Measurements from ENCODE around the gene SENP6. TPM values are rescaled to one million over a fixed set of nuclear protein-coding genes. Genes with fewer than 3 reads are reported as not detected.

The SENP6 gene
- total and polyA plus RNA-seq, 9 of the 15 experiments (the other 6 are each of a cell fraction or from before 2014, with no cell fraction given) = 11.1 to 79.4 (median 46.8) TPM

GRCh38 chr6:75563032-75563431, 38.6 kb upstream of the SENP6 start (continued):
- TF ChIP-seq TEAD4 (IDR thresholded peaks at IDR 0.05; ENCODE audit: low read length) (no peak), TEAD4 (CRISPR knock-in tag; IDR thresholded peaks at IDR 0.05; ENCODE audit: borderline replicate concordance) (no peak), ZNF395 (CRISPR knock-in tag; IDR thresholded peaks at IDR 0.05) (no peak), ZNF277 (CRISPR knock-in tag; IDR thresholded peaks at IDR 0.05; ENCODE audit: borderline replicate concordance) (no peak), RAD21 (CRISPR knock-in tag; conservative IDR thresholded peaks at IDR 0.05 in 1 of 2, IDR thresholded peaks at IDR 0.05 in 1 of 2) (peak in 1 of 2 experiments; percentile 20; a peak in 1 of 4 replicates)

GRCh38 chr6:75566137-75566767, 35.4 kb upstream of the SENP6 start:
- Histone ChIP-seq H3K27ac (ENCODE audit: extremely low read depth, low read depth, low read length) (no peak overlapping the region), H3K9me3 (replicated peaks; ENCODE audit: control insufficient read depth, insufficient read depth, low read depth, low read length) (no peaks in the 10 kb centered on the region), H2AFZ (ENCODE audit: low read depth, low read length) (no peak overlapping the region), H3K27me3 (ENCODE audit: control insufficient read depth in 2 of 2, insufficient read depth in 2 of 2, low read length in 2 of 2) (no peaks in the 10 kb centered on the region; a peak in 1 of 5 replicates), H3K36me3 (ENCODE audit: control insufficient read depth, insufficient read depth, low read length) (no peaks in the 10 kb centered on the region), H3K4me2 (ENCODE audit: insufficient read depth, low read length) (no peak overlapping the region), H3K9ac (ENCODE audit: insufficient read depth in 1 of 2, low read depth in 2 of 2, low read length in 2 of 2) (no peak overlapping the region), H4K20me1 (replicated peaks; ENCODE audit: control insufficient read depth, insufficient read depth, low read length) (no peaks in the 10 kb centered on the region), H3K9me1 (ENCODE audit: control insufficient read depth, insufficient read depth, low read length) (no peaks in the 10 kb centered on the region), H3K4me1 (replicated peaks in 1 of 2; ENCODE audit: control insufficient read depth in 2 of 2, insufficient read depth in 2 of 2, low read length in 2 of 2) (no peaks in the 10 kb centered on the region), H3K79me2 (ENCODE audit: control insufficient read depth, insufficient read depth, low read length) (no peaks in the 10 kb centered on the region), H3K4me3 (no peak overlapping the region)
- FAIRE-seq = no peak
- ATAC-seq = no peak
- in situ Hi-C loops (cut with MboI) = no loop called here
- 3% methylated on average over 2 of the region's 2 CpGs for WGBS (ENCODE audit: insufficient coverage, low coverage, missing lambda C conversion rate)
- intact Hi-C loops (cut with micrococcal nuclease) = no loop called here
- no TSS peak for BruUV-seq (replicated peaks)
- TF ChIP-seq ZNF655 (CRISPR knock-in tag; IDR thresholded peaks at IDR 0.05) (no peak), CBX5 (IDR thresholded peaks at IDR 0.05; ENCODE audit: borderline replicate concordance, low read depth) (peak; percentile 66; the same call in 1 of the 2 replicates)
- POLR2A ChIA-PET = interaction anchor here (0.7 kb wide), 1 partner anchor 9 kb away, joined by 3 read pairs; no protein-coding TSS in a partner anchor
- CTCF ChIA-PET (ENCODE audit: low intra/inter-chr PET ratio) = no interaction called here
- no peak for DNase-seq (ENCODE audit: extremely low read depth in 1 of 4, low spot score in 3 of 4)

All from K562 (cell line).